Astrocyte (in vitro differentiated cells and primary cell): ENCODE measurements around the gene CTIF.

ENCODE experiments used
- CTCF ChIP-seq: IDR thresholded peaks from 2 replicates; pipeline ENCODE4 v1.5.1; 2011; ENCODE audit warnings: low read depth, mild to moderate bottlenecking, inconsistent platforms, low read length, moderate library complexity; ENCODE audit not compliant: insufficient read depth
- EZH2 ChIP-seq: IDR thresholded peaks from 2 replicates; pipeline ENCODE4 v1.6.1; 2012; ENCODE audit warnings: mild to moderate bottlenecking, low read length, inconsistent platforms; ENCODE audit not compliant: insufficient read depth

GRCh38 chr18:48657447-48658120, 118.8 kb downstream of the CTIF start:
- TF ChIP-seq CTCF (no peak), EZH2 (no peak)
